ENCODE results near the gene BNC2. TPM values are rescaled to one million over a fixed set of nuclear protein-coding genes. Genes with fewer than 3 reads are reported as not detected.
A peak's percentile ranks its signal among the peaks of the same experiment; 100 is the strongest.

Gene BNC2
- total and polyA plus RNA-seq, 2 of the 13 experiments (the other 11 are each of a cell fraction or from before 2014, with no cell fraction given): not detected

GRCh38 chr9:16725066-16725465 lies 145.4 kb downstream of the BNC2 start:
- intact Hi-C loops (cut with micrococcal nuclease; ENCODE audit: unreplicated experiment) (loop anchor here (5.0 kb wide), 1 partner anchor 507 kb away; no protein-coding TSS in a partner anchor), in situ Hi-C loops (cut with HindIII; ENCODE audit: extremely low pct_ligation_motif_present, low pct_unique_long_range_greater_than_20kb) (no loop called here)
- H3K36me3 ChIP-seq (replicated peaks in 1 of 2; ENCODE audit: control insufficient read depth in 1 of 2, insufficient read depth in 2 of 2, low read length in 2 of 2): no peaks in the 10 kb centered on the region
- H3K4me2 ChIP-seq (ENCODE audit: low read depth, low read length): no peak overlapping the region
- no peak overlapping the region for H3K9ac ChIP-seq (ENCODE audit: insufficient read depth, low read depth, low read length)
- H3K27me3 ChIP-seq (ENCODE audit: control insufficient read depth in 1 of 2, insufficient read depth in 2 of 2, low read length in 2 of 2): peaks cover 5 to 33% of the 10 kb centered on the region in 2 experiments; a peak in 4 of 5 replicates
- BruUV-seq (replicated peaks): no TSS peak
- DNase-seq (ENCODE audit: low spot score) (no peak), FAIRE-seq (no peak), ATAC-seq (no peak)
- POLR2A ChIA-PET: no interaction called here
- no peak overlapping the region for H3K4me3 ChIP-seq (replicated peaks in 1 of 3; ENCODE audit: insufficient read depth in 1 of 3, low read depth in 2 of 3, low read length in 3 of 3)
- no peaks in the 10 kb centered on the region for H4K20me1 ChIP-seq (ENCODE audit: insufficient read depth, low read length)
- TF ChIP-seq MAFF (IDR thresholded peaks at IDR 0.05; ENCODE audit: low read depth, low read length) (0 out of 2 replicates have a peak, but pooled peaks have one; percentile 31), ZNF383 (CRISPR knock-in tag; IDR thresholded peaks at IDR 0.05; ENCODE audit: borderline replicate concordance) (no peak), MAFK (conservative IDR thresholded peaks at IDR 0.05 in 1 of 2, IDR thresholded peaks at IDR 0.05 in 1 of 2; ENCODE audit: low read length in 2 of 2) (peak; percentile 15 to 60; a peak in 3 of 4 replicates), CREM (IDR thresholded peaks at IDR 0.05) (no peak), CREM (CRISPR knock-in tag; IDR thresholded peaks at IDR 0.05) (no peak)
- CTCF ChIA-PET (ENCODE audit: low intra/inter-chr PET ratio, low total read pairs): no interaction called here
- whole genome bisulfite sequencing (ENCODE audit: low lambda C conversion rate): 13% methylated on average over 3 of the region's 3 CpGs
- no peak overlapping the region for H3K27ac ChIP-seq (ENCODE audit: extremely low read length, insufficient read depth, low read length)
- no peaks in the 10 kb centered on the region for H3K9me3 ChIP-seq (ENCODE audit: low read length)
- H2AFZ ChIP-seq (ENCODE audit: low read length): no peak overlapping the region
- H3K4me1 ChIP-seq (ENCODE audit: insufficient read depth, low read length): no peaks in the 10 kb centered on the region
- H3K79me2 ChIP-seq (ENCODE audit: insufficient read depth, low read length): no peaks in the 10 kb centered on the region

- DNase-seq (ENCODE audit: low spot score): no peak
- no peak for ATAC-seq
- Histone ChIP-seq H2AFZ (ENCODE audit: low read length) (no peak overlapping the region), H3K9ac (ENCODE audit: insufficient read depth, low read depth, low read length) (no peak overlapping the region), H3K79me2 (ENCODE audit: insufficient read depth, low read length) (no peaks in the 10 kb centered on the region), H3K36me3 (replicated peaks in 1 of 2; ENCODE audit: control insufficient read depth in 1 of 2, insufficient read depth in 2 of 2, low read length in 2 of 2) (no peaks in the 10 kb centered on the region), H3K27ac (ENCODE audit: extremely low read length, insufficient read depth, low read length) (no peak overlapping the region), H3K27me3 (ENCODE audit: control insufficient read depth in 1 of 2, insufficient read depth in 2 of 2, low read length in 2 of 2) (peaks cover 4 to 11% of the 10 kb centered on the region in 2 experiments; a peak in 3 of 5 replicates), H3K9me3 (ENCODE audit: low read length) (no peaks in the 10 kb centered on the region), H4K20me1 (ENCODE audit: insufficient read depth, low read length) (no peaks in the 10 kb centered on the region), H3K4me3 (replicated peaks in 1 of 3; ENCODE audit: insufficient read depth in 1 of 3, low read depth in 2 of 3, low read length in 3 of 3) (no peak overlapping the region), H3K4me2 (ENCODE audit: low read depth, low read length) (no peak overlapping the region), H3K4me1 (ENCODE audit: insufficient read depth, low read length) (no peaks in the 10 kb centered on the region)
- ChIA-PET POLR2A (no interaction called here), CTCF (ENCODE audit: low intra/inter-chr PET ratio, low total read pairs) (no interaction called here)
- BruUV-seq (replicated peaks): no TSS peak
- intact Hi-C loops (cut with micrococcal nuclease; ENCODE audit: unreplicated experiment) (no loop called here), in situ Hi-C loops (cut with HindIII; ENCODE audit: extremely low pct_ligation_motif_present, low pct_unique_long_range_greater_than_20kb) (no loop called here)
- WGBS (ENCODE audit: low lambda C conversion rate): 2% methylated on average over 6 of the region's 6 CpGs
- FAIRE-seq: no peak
- no peak for TF ChIP-seq NFYB (CRISPR knock-in tag; IDR thresholded peaks at IDR 0.05)
- TF ChIP-seq SOX5 (CRISPR knock-in tag; IDR thresholded peaks at IDR 0.05; ENCODE audit: borderline replicate concordance): no peak
- no peak for TF ChIP-seq ZNF713 (CRISPR knock-in tag; IDR thresholded peaks at IDR 0.05)
- TF ChIP-seq CREM (IDR thresholded peaks at IDR 0.05): no peak
- TF ChIP-seq CREM (CRISPR knock-in tag; IDR thresholded peaks at IDR 0.05): no peak
- no peak for TF ChIP-seq MTF2 (CRISPR knock-in tag; IDR thresholded peaks at IDR 0.05; ENCODE audit: borderline replicate concordance)
- TF ChIP-seq NAIF1 (CRISPR knock-in tag; IDR thresholded peaks at IDR 0.05; ENCODE audit: borderline replicate concordance): no peak
- TF ChIP-seq, protein P1, sequence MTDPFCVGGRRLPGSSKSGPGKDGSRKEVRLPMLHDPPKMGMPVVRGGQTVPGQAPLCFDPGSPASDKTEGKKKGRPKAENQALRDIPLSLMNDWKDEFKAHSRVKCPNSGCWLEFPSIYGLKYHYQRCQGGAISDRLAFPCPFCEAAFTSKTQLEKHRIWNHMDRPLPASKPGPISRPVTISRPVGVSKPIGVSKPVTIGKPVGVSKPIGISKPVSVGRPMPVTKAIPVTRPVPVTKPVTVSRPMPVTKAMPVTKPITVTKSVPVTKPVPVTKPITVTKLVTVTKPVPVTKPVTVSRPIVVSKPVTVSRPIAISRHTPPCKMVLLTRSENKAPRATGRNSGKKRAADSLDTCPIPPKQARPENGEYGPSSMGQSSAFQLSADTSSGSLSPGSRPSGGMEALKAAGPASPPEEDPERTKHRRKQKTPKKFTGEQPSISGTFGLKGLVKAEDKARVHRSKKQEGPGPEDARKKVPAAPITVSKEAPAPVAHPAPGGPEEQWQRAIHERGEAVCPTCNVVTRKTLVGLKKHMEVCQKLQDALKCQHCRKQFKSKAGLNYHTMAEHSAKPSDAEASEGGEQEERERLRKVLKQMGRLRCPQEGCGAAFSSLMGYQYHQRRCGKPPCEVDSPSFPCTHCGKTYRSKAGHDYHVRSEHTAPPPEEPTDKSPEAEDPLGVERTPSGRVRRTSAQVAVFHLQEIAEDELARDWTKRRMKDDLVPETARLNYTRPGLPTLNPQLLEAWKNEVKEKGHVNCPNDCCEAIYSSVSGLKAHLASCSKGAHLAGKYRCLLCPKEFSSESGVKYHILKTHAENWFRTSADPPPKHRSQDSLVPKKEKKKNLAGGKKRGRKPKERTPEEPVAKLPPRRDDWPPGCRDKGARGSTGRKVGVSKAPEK (CRISPR knock-in tag; IDR thresholded peaks at IDR 0.05; ENCODE audit: borderline replicate concordance): no peak
- TF ChIP-seq ZNF746 (CRISPR knock-in tag; IDR thresholded peaks at IDR 0.05): no peak
- TF ChIP-seq, protein P2, sequence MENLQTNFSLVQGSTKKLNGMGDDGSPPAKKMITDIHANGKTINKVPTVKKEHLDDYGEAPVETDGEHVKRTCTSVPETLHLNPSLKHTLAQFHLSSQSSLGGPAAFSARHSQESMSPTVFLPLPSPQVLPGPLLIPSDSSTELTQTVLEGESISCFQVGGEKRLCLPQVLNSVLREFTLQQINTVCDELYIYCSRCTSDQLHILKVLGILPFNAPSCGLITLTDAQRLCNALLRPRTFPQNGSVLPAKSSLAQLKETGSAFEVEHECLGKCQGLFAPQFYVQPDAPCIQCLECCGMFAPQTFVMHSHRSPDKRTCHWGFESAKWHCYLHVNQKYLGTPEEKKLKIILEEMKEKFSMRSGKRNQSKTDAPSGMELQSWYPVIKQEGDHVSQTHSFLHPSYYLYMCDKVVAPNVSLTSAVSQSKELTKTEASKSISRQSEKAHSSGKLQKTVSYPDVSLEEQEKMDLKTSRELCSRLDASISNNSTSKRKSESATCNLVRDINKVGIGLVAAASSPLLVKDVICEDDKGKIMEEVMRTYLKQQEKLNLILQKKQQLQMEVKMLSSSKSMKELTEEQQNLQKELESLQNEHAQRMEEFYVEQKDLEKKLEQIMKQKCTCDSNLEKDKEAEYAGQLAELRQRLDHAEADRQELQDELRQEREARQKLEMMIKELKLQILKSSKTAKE (CRISPR knock-in tag; IDR thresholded peaks at IDR 0.05; ENCODE audit: borderline replicate concordance): no peak
- no peak for TF ChIP-seq SMAD9 (CRISPR knock-in tag; IDR thresholded peaks at IDR 0.05)
- no peak for TF ChIP-seq ZBTB20 (CRISPR knock-in tag; IDR thresholded peaks at IDR 0.05; ENCODE audit: borderline replicate concordance, low read depth)
Observed at GRCh38 chr9:16721972-16722371, 148.5 kb downstream of the BNC2 start.
